ENCODE measurements around the gene CDHR3. TPM values are rescaled to one million over a fixed set of nuclear protein-coding genes. Genes with fewer than 3 reads are reported as not detected.
"Not testable (repeated sequence)": the region's sequence is repeated elsewhere in the genome, so short reads cannot be mapped to it uniquely, and the experiment has no call there.

CDHR3 gene
- total and polyA plus RNA-seq, 5 donors from 2014 or later = 5.6 to 38.2 (median 8.5) TPM

GRCh38 chr7:106001886-106002285, 38.8 kb downstream of the CDHR3 start:
- H3K4me1 Mint-ChIP-seq = no peaks in the 10 kb centered on the region
- H3K36me3 Mint-ChIP-seq = peaks cover 10% of the 10 kb centered on the region
- DNase-seq = no peak
- Histone ChIP-seq H3K27me3 (ENCODE audit: control insufficient read depth, insufficient read depth, low read length) (no peaks in the 10 kb centered on the region), H3K9me3 (ENCODE audit: control insufficient read depth in 2 of 2, low read length in 2 of 2) (no peaks in the 10 kb centered on the region), H3K36me3 (ENCODE audit: control insufficient read depth, insufficient read depth, low read length) (no peaks in the 10 kb centered on the region), H3K27ac (ENCODE audit: insufficient read depth, low read length, poor library complexity, severe bottlenecking) (no peak overlapping the region), H3K4me1 (ENCODE audit: control insufficient read depth, insufficient read depth, low read length, poor library complexity, severe bottlenecking) (no peaks in the 10 kb centered on the region), H3K4me3 (ENCODE audit: low read depth, low read length) (no peak overlapping the region)
- H3K4me3 Mint-ChIP-seq = no peak overlapping the region
- no peaks in the 10 kb centered on the region for H3K27me3 Mint-ChIP-seq
- no peak overlapping the region for H3K27ac Mint-ChIP-seq
- peaks cover 0 to 10% (median 6%) of the 10 kb centered on the region in 7 donors for H3K9me3 Mint-ChIP-seq
- no peak for ATAC-seq (ENCODE audit: low read depth in 2 of 2)

- H3K4me1 ChIP-seq (ENCODE audit: control insufficient read depth, insufficient read depth, low read length, poor library complexity, severe bottlenecking) = no peaks in the 10 kb centered on the region
- H3K4me3 Mint-ChIP-seq = no peak overlapping the region
- no peak overlapping the region for H3K27ac Mint-ChIP-seq
- H3K36me3 ChIP-seq (ENCODE audit: control insufficient read depth, insufficient read depth, low read length) = no peaks in the 10 kb centered on the region
- no peak overlapping the region for H3K27ac ChIP-seq (ENCODE audit: insufficient read depth, low read length, poor library complexity, severe bottlenecking)
- H3K9me3 Mint-ChIP-seq = peaks cover 0 to 23% (median 9%) of the 10 kb centered on the region in 7 donors
- no peaks in the 10 kb centered on the region for H3K4me1 Mint-ChIP-seq
- peaks cover 18% of the 10 kb centered on the region for H3K36me3 Mint-ChIP-seq
- no peaks in the 10 kb centered on the region for H3K27me3 ChIP-seq (ENCODE audit: control insufficient read depth, insufficient read depth, low read length)
- H3K9me3 ChIP-seq (ENCODE audit: control insufficient read depth in 2 of 2, low read length in 2 of 2) = no peaks in the 10 kb centered on the region
- no peak for DNase-seq
- no peak for ATAC-seq (ENCODE audit: low read depth in 2 of 2)
- no peak overlapping the region for H3K4me3 ChIP-seq (ENCODE audit: low read depth, low read length)
- no peaks in the 10 kb centered on the region for H3K27me3 Mint-ChIP-seq
Measured at GRCh38 chr7:106003525-106004064, 40.5 kb downstream of the CDHR3 start.

GRCh38 chr7:106006906-106007305, 43.8 kb downstream of the CDHR3 start:
- no peak overlapping the region for H3K27ac Mint-ChIP-seq
- H3K4me1 ChIP-seq (ENCODE audit: control insufficient read depth, insufficient read depth, low read length, poor library complexity, severe bottlenecking) = peaks cover 10% of the 10 kb centered on the region
- H3K27me3 ChIP-seq (ENCODE audit: control insufficient read depth, insufficient read depth, low read length) = no peaks in the 10 kb centered on the region
- H3K4me3 Mint-ChIP-seq = no peak overlapping the region
- ATAC-seq (ENCODE audit: low read depth in 2 of 2) (no peak), DNase-seq (no peak)
- H3K9me3 ChIP-seq (ENCODE audit: control insufficient read depth in 2 of 2, low read length in 2 of 2) = no peaks in the 10 kb centered on the region
- no peak overlapping the region for H3K27ac ChIP-seq (ENCODE audit: insufficient read depth, low read length, poor library complexity, severe bottlenecking)
- H3K4me1 Mint-ChIP-seq = peaks cover 9 to 19% (median 14%) of the 10 kb centered on the region in 4 donors
- no peaks in the 10 kb centered on the region for H3K36me3 ChIP-seq (ENCODE audit: control insufficient read depth, insufficient read depth, low read length)
- no peak overlapping the region for H3K4me3 ChIP-seq (ENCODE audit: low read depth, low read length)
- no peaks in the 10 kb centered on the region for H3K27me3 Mint-ChIP-seq
- H3K36me3 Mint-ChIP-seq = peaks cover 18% of the 10 kb centered on the region
- H3K9me3 Mint-ChIP-seq = peaks cover 0 to 23% (median 9%) of the 10 kb centered on the region in 7 donors

- H3K9me3 Mint-ChIP-seq = peaks cover 0 to 23% (median 9%) of the 10 kb centered on the region in 7 donors
- not testable (repeated sequence) for H3K27me3 ChIP-seq (ENCODE audit: control insufficient read depth, insufficient read depth, low read length); H3K9me3 ChIP-seq (ENCODE audit: control insufficient read depth in 2 of 2, low read length in 2 of 2); H3K4me1 ChIP-seq (ENCODE audit: control insufficient read depth, insufficient read depth, low read length, poor library complexity, severe bottlenecking); H3K36me3 ChIP-seq (ENCODE audit: control insufficient read depth, insufficient read depth, low read length); H3K4me3 ChIP-seq (ENCODE audit: low read depth, low read length); ATAC-seq (ENCODE audit: low read depth in 2 of 2); DNase-seq; H3K27ac Mint-ChIP-seq; H3K27ac ChIP-seq (ENCODE audit: insufficient read depth, low read length, poor library complexity, severe bottlenecking); H3K4me3 Mint-ChIP-seq; H3K27me3 Mint-ChIP-seq
- H3K4me1 Mint-ChIP-seq = peaks cover 15 to 27% (median 22%) of the 10 kb centered on the region in 4 donors
- peaks cover 21% of the 10 kb centered on the region for H3K36me3 Mint-ChIP-seq
Measured at GRCh38 chr7:106007796-106008195, 44.7 kb downstream of the CDHR3 start.

GRCh38 chr7:106009503-106010226, 46.6 kb downstream of the CDHR3 start:
- H3K36me3 Mint-ChIP-seq = peaks cover 21% of the 10 kb centered on the region
- peak overlapping the region in 2 of 4 donors; percentile 34 to 65 for H3K4me3 Mint-ChIP-seq
- H3K27me3 Mint-ChIP-seq = no peaks in the 10 kb centered on the region
- H3K27ac Mint-ChIP-seq = peak overlapping the region in 2 of 3 donors; percentile 48 to 85
- Histone ChIP-seq H3K9me3 (ENCODE audit: control insufficient read depth in 2 of 2, low read length in 2 of 2) (no peaks in the 10 kb centered on the region), H3K27me3 (ENCODE audit: control insufficient read depth, insufficient read depth, low read length) (no peaks in the 10 kb centered on the region), H3K4me3 (ENCODE audit: low read depth, low read length) (no peak overlapping the region), H3K36me3 (ENCODE audit: control insufficient read depth, insufficient read depth, low read length) (no peaks in the 10 kb centered on the region), H3K27ac (ENCODE audit: insufficient read depth, low read length, poor library complexity, severe bottlenecking) (no peak overlapping the region), H3K4me1 (ENCODE audit: control insufficient read depth, insufficient read depth, low read length, poor library complexity, severe bottlenecking) (peaks cover 10% of the 10 kb centered on the region)
- peaks cover 0 to 23% (median 6%) of the 10 kb centered on the region in 7 donors for H3K9me3 Mint-ChIP-seq
- peak; percentile 57 to 84 (median 77) for DNase-seq
- H3K4me1 Mint-ChIP-seq = peaks cover 15 to 34% (median 22%) of the 10 kb centered on the region in 4 donors
- peak; percentile 95 to 96 for ATAC-seq (ENCODE audit: low read depth in 2 of 2)

- Mint-ChIP-seq H3K4me3 (no peak overlapping the region), H3K27me3 (no peaks in the 10 kb centered on the region), H3K36me3 (peaks cover 21% of the 10 kb centered on the region), H3K9me3 (peaks cover 0 to 23% (median 5%) of the 10 kb centered on the region in 7 donors), H3K4me1 (peaks cover 15 to 41% (median 22%) of the 10 kb centered on the region in 4 donors), H3K27ac (peak overlapping the region in 2 of 3 donors; percentile 55 to 85)
- no peak for ATAC-seq (ENCODE audit: low read depth in 2 of 2)
- peaks cover 10% of the 10 kb centered on the region for H3K4me1 ChIP-seq (ENCODE audit: control insufficient read depth, insufficient read depth, low read length, poor library complexity, severe bottlenecking)
- H3K36me3 ChIP-seq (ENCODE audit: control insufficient read depth, insufficient read depth, low read length) = no peaks in the 10 kb centered on the region
- no peak overlapping the region for H3K4me3 ChIP-seq (ENCODE audit: low read depth, low read length)
- no peak overlapping the region for H3K27ac ChIP-seq (ENCODE audit: insufficient read depth, low read length, poor library complexity, severe bottlenecking)
- H3K27me3 ChIP-seq (ENCODE audit: control insufficient read depth, insufficient read depth, low read length) = no peaks in the 10 kb centered on the region
- no peaks in the 10 kb centered on the region for H3K9me3 ChIP-seq (ENCODE audit: control insufficient read depth in 2 of 2, low read length in 2 of 2)
- DNase-seq = no peak
Measured at GRCh38 chr7:106010331-106010730, 47.3 kb downstream of the CDHR3 start.

- no peak for ATAC-seq (ENCODE audit: low read depth in 2 of 2)
- Mint-ChIP-seq H3K36me3 (peaks cover 19% of the 10 kb centered on the region), H3K27ac (peak overlapping the region in 1 of 3 donors; percentile 55), H3K4me1 (peaks cover 15 to 44% (median 22%) of the 10 kb centered on the region in 4 donors), H3K27me3 (no peaks in the 10 kb centered on the region), H3K9me3 (peaks cover 0 to 22% (median 5%) of the 10 kb centered on the region in 7 donors), H3K4me3 (no peak overlapping the region)
- Histone ChIP-seq H3K4me1 (ENCODE audit: control insufficient read depth, insufficient read depth, low read length, poor library complexity, severe bottlenecking) (peaks cover 10% of the 10 kb centered on the region), H3K9me3 (ENCODE audit: control insufficient read depth in 2 of 2, low read length in 2 of 2) (no peaks in the 10 kb centered on the region), H3K27me3 (ENCODE audit: control insufficient read depth, insufficient read depth, low read length) (no peaks in the 10 kb centered on the region), H3K4me3 (ENCODE audit: low read depth, low read length) (no peak overlapping the region), H3K27ac (ENCODE audit: insufficient read depth, low read length, poor library complexity, severe bottlenecking) (no peak overlapping the region), H3K36me3 (ENCODE audit: control insufficient read depth, insufficient read depth, low read length) (no peaks in the 10 kb centered on the region)
- DNase-seq = no peak
Measured at GRCh38 chr7:106010866-106011265, 47.8 kb downstream of the CDHR3 start.
